Measurements from ENCODE around the gene PACRG. TPM values are rescaled to one million over a fixed set of nuclear protein-coding genes. Genes with fewer than 3 reads are reported as not detected.

The PACRG gene
- total RNA-seq, 4 donors from 2014 or later = 0.95 to 1.3 TPM; not detected in 2

GRCh38 chr6:163339466-163339865 lies 611.7 kb downstream of the PACRG start:
- Histone ChIP-seq H3K9me3 (no peaks in the 10 kb centered on the region), H3K4me3 (no peak overlapping the region), H3K27ac (peak overlapping the region in 2 of 4 donors; percentile 4 to 26), H3K36me3 (no peaks in the 10 kb centered on the region), H3K4me1 (peaks cover 8 to 31% (median 10%) of the 10 kb centered on the region in 3 donors), H3K27me3 (no peaks in the 10 kb centered on the region)
- 27 to 29% methylated on average over 5 of the region's 5 CpGs for WGBS, 2 donors
- intact Hi-C loops (cut with DNase I) = no loop called here
- TF ChIP-seq POLR2A (IDR thresholded peaks at IDR 0.05) (no peak), CTCF (IDR thresholded peaks at IDR 0.05) (no peak)
- no peak for DNase-seq

- no peak overlapping the region for H3K27ac ChIP-seq
- H3K4me3 ChIP-seq = no peak overlapping the region
- H3K36me3 ChIP-seq = no peaks in the 10 kb centered on the region
- H3K27me3 ChIP-seq = no peaks in the 10 kb centered on the region
- intact Hi-C loops (cut with DNase I) = no loop called here
- TF ChIP-seq POLR2A (IDR thresholded peaks at IDR 0.05) (no peak), CTCF (IDR thresholded peaks at IDR 0.05) (no peak)
- WGBS, 2 donors = 93 to 94% methylated on average over 19 of the region's 19 CpGs
- no peaks in the 10 kb centered on the region for H3K9me3 ChIP-seq
- DNase-seq = no peak
- H3K4me1 ChIP-seq = peaks cover 6 to 25% (median 8%) of the 10 kb centered on the region in 3 donors
These were observed 612.6 kb downstream of the PACRG start for GRCh38 chr6:163340201-163340887.

GRCh38 chr6:163341224-163342061 lies 613.7 kb downstream of the PACRG start:
- TF ChIP-seq CTCF (IDR thresholded peaks at IDR 0.05) (no peak), POLR2A (IDR thresholded peaks at IDR 0.05) (no peak)
- Histone ChIP-seq H3K4me3 (no peak overlapping the region), H3K9me3 (no peaks in the 10 kb centered on the region), H3K27me3 (no peaks in the 10 kb centered on the region), H3K36me3 (no peaks in the 10 kb centered on the region), H3K4me1 (peaks cover 3 to 20% (median 8%) of the 10 kb centered on the region in 3 donors), H3K27ac (no peak overlapping the region)
- intact Hi-C loops (cut with DNase I) = no loop called here
- 86 to 90% methylated on average over 12 to 16 of the region's 16 CpGs for whole genome bisulfite sequencing, 2 donors
- DNase-seq = no peak

- no peak for TF ChIP-seq CTCF (IDR thresholded peaks at IDR 0.05)
- TF ChIP-seq POLR2A (IDR thresholded peaks at IDR 0.05) = no peak
- DNase-seq = no peak
- intact Hi-C loops (cut with DNase I) = no loop called here
- H3K27ac ChIP-seq = no peak overlapping the region
- no peak overlapping the region for H3K4me3 ChIP-seq
- WGBS, 2 donors = 74 to 92% methylated on average over 11 to 18 of the region's 24 CpGs
- H3K36me3 ChIP-seq = no peaks in the 10 kb centered on the region
- no peaks in the 10 kb centered on the region for H3K9me3 ChIP-seq
- no peaks in the 10 kb centered on the region for H3K27me3 ChIP-seq
- H3K4me1 ChIP-seq = peaks cover 11 to 29% (median 11%) of the 10 kb centered on the region in 3 donors
These were observed 615.1 kb downstream of the PACRG start for GRCh38 chr6:163342571-163343539.
